Stimulated activated CD8-positive, alpha-beta memory T cell treated with anti-CD3 and anti-CD28 coated beads, Interleukin-4, amount 100 ng/mL, for 24 hours (primary cell): ENCODE results near the gene ACTA2.
A peak's percentile ranks its signal among the peaks of the same experiment; 100 is the strongest.

Experiments
- DNase-seq: peaks from one replicate; pipeline ENCODE4 v3.0.0-alpha.2; 2020; ENCODE audit warnings: low read depth

The ACTA2 gene

GRCh38 chr10:88952647-88953111 is at the start of gene ACTA2:
Gene ACTA2, minus strand, starts transcription at chr10:88952773. Its CDS starts 3,843 bp downstream, at chr10:88948930.
- DNase-seq = no peak

- DNase-seq = no peak
These were observed 49.1 kb upstream of the ACTA2 start for GRCh38 chr10:89001729-89002072.

- DNase-seq = no peak
These were observed 48.6 kb upstream of the ACTA2 start for GRCh38 chr10:89001024-89001728.

GRCh38 chr10:88999625-89000024 is 47.1 kb upstream of the ACTA2 start:
- no peak for DNase-seq

- DNase-seq = no peak
These were observed 44.4 kb upstream of the ACTA2 start for GRCh38 chr10:88996927-88997326.

GRCh38 chr10:88995156-88995876 is 42.7 kb upstream of the ACTA2 start:
- DNase-seq = no peak

- DNase-seq = no peak
These were observed 41.4 kb upstream of the ACTA2 start for GRCh38 chr10:88994019-88994418.

- no peak for DNase-seq
These were observed 40.5 kb upstream of the ACTA2 start for GRCh38 chr10:88992921-88993524.

GRCh38 chr10:88991899-88992320 is 39.3 kb upstream of the ACTA2 start:
- DNase-seq = no peak

GRCh38 chr10:88991161-88991898 is 38.8 kb upstream of the ACTA2 start:
- DNase-seq = peak; percentile 56

- DNase-seq = peak; percentile 63
These were observed 38.0 kb upstream of the ACTA2 start, which contains the start of gene FAS for GRCh38 chr10:88990384-88991160. Gene FAS, plus strand, starts transcription at chr10:88990798. Its CDS starts 79 bp downstream, at chr10:88990877.

GRCh38 chr10:88989824-88990383 is 37.3 kb upstream of the ACTA2 start:
- no peak for DNase-seq

GRCh38 chr10:88989423-88989822 is 36.9 kb upstream of the ACTA2 start:
- no peak for DNase-seq

- no peak for DNase-seq
These were observed 35.3 kb upstream of the ACTA2 start for GRCh38 chr10:88987840-88988239.

GRCh38 chr10:88987243-88987725 is 34.7 kb upstream of the ACTA2 start:
- DNase-seq = no peak

GRCh38 chr10:88986549-88987242 is 34.1 kb upstream of the ACTA2 start:
- no peak for DNase-seq

GRCh38 chr10:88984525-88984924 is 32.0 kb upstream of the ACTA2 start:
- DNase-seq = no peak

GRCh38 chr10:88983939-88984338 is 31.4 kb upstream of the ACTA2 start:
- no peak for DNase-seq

GRCh38 chr10:88983206-88983605 is 30.6 kb upstream of the ACTA2 start:
- DNase-seq = no peak

- no peak for DNase-seq
These were observed 29.8 kb upstream of the ACTA2 start for GRCh38 chr10:88982366-88982765.
